Vagina (tissue), 2 donors: ENCODE results near the gene DEGS1. TPM values are rescaled to one million over a fixed set of nuclear protein-coding genes. Genes with fewer than 3 reads are reported as not detected.

Source experiments
- DNase-seq, 2 donors: peaks; one replicate each; pipeline ENCODE4 v3.0.0-alpha.2; 2017; ENCODE audit errors: extremely low spot score in 2 of 2
- H3K27ac ChIP-seq: fragments of 200-600 bp; sonication (generic); one replicate; pipeline ENCODE4 v1.5.1; 2019
- H3K27me3 ChIP-seq: fragments of 200-600 bp; sonication (generic); one replicate; pipeline ENCODE4 v1.5.1; 2019
- H3K36me3 ChIP-seq, 2 donors: fragments of 200-600 bp; sonication (generic); one replicate each; pipeline ENCODE4 v1.5.1; 2017 to 2019
- H3K4me1 ChIP-seq: fragments of 200-600 bp; sonication (generic); one replicate; pipeline ENCODE4 v1.5.1; 2019
- H3K4me3 ChIP-seq, 2 donors: fragments of 200-600 bp; sonication (generic); 1 replicate in 1 of 2; 2 replicates in 1 of 2; pipeline ENCODE4 v1.5.1; 2016 to 2019
- H3K9me3 ChIP-seq: fragments of 200-600 bp; sonication (generic); one replicate; pipeline ENCODE4 v1.5.1; 2019
- POLR2A ChIP-seq, 2 donors: fragments of 450-650 bp; IDR thresholded peaks; one replicate each; pipeline ENCODE4 v1.6.1; 2017; ENCODE audit warnings: antibody characterized with exemption in 2 of 2, mild to moderate bottlenecking in 2 of 2, moderate library complexity in 2 of 2
- POLR2AphosphoS5 ChIP-seq, 2 donors: sonication (generic); formaldehyde crosslinking; IDR thresholded peaks; one replicate each; pipeline ENCODE4 v1.9.0; 2017; ENCODE audit warnings: antibody characterized with exemption in 2 of 2, mild to moderate bottlenecking in 2 of 2, low read depth in 1 of 2; ENCODE audit not compliant: insufficient read depth in 1 of 2
- intact Hi-C: fragments of 100-400 bp; cut with DNase I; formaldehyde crosslinking; loops from one replicate; pipeline ENCODE4 v1.15.1; 2023
- small RNA-seq: library from RNA; depleted of rRNA; stranded (forward); fragments of <200 nt; gene quantifications from one replicate; pipeline ENCODE3, GENCODE V24; 2016
- total RNA-seq: library from RNA; depleted of rRNA; stranded (reverse); fragments of >200 nt; gene quantifications from one replicate; pipeline ENCODE4 v1.2.3, GENCODE V29; 2016
- TF ChIP-seq, protein P1 (sequence below), 3 experiments: fragments of 450-650 bp in 2 of 3; fragments of 200-600 bp in 1 of 3; sonication (generic) in 1 of 3; IDR thresholded peaks; one replicate each; pipeline ENCODE4 v1.5.1; 2017 to 2019; ENCODE audit warnings: antibody characterized with exemption in 3 of 3, mild to moderate bottlenecking in 2 of 3, moderate library complexity in 2 of 3

The DEGS1 gene
- total RNA-seq, 1 donor from 2014 or later: 130 TPM

DNA sequence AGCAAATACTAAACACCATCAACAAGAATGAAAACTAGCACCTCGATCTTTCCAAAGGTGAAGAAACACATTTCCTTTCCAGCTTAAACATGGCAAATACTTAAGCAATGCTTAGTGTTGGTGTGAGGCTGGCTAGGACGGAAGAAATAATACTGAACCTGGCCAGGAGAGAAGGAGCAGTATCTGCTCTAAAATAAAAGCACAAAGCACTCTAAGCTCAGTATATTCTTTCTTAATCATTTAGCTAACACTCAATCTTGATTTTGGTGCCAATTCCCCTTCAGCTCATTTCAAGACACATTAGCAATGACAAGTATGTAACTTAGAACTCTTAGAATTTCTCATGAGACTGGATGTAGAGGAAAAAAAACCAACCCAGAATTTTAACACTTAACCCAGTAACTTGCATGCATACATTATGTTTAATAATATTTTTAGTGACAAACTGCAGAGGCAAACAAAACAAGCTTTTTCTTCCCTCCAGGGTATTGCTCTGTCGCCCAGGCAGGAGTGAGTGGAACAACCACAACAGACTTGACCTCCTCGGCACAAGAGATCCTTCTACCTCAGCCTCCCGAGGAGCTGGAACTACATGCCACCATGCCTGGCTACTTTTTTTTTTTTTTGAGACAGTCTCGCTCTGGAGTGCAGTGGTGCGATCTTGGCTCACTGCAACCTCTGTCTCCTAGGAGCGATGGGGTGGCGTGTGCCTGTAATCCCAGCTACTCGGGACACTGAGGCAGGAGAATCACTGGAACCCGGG lies 54.3 kb downstream of the DEGS1 start:
- no peak for TF ChIP-seq POLR2A (IDR thresholded peaks at IDR 0.05)
- H3K9me3 ChIP-seq: no peaks in the 10 kb centered on the region
- peaks cover 0 to 16% of the 10 kb centered on the region in 2 donors for H3K36me3 ChIP-seq
- no peaks in the 10 kb centered on the region for H3K4me1 ChIP-seq
- no peak overlapping the region for H3K4me3 ChIP-seq
- no peak overlapping the region for H3K27ac ChIP-seq
- H3K27me3 ChIP-seq: no peaks in the 10 kb centered on the region
- intact Hi-C loops: no loop called here
- no peak for DNase-seq

DNA sequence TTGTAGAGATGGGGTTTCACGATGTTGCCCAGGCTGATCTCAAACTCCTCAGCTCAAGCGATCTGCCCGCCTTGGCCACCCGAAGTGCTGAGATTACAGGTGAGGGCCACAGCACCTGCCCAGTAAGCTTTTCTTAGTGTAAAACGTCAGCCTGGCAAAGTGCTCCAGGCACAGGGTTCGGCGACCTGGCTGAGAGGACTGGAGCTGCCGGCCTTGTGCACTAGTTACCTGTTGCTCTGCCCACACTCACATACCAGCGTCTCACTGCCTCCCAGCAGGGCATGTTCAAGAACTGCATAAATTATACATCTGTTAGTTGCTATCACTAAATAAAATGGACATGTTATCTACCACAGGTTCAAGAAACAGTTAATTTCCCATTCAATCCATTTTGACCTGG lies 55.2 kb downstream of the DEGS1 start:
- no peak for DNase-seq
- H3K27me3 ChIP-seq: no peaks in the 10 kb centered on the region
- no peak for TF ChIP-seq POLR2A (IDR thresholded peaks at IDR 0.05)
- TF ChIP-seq POLR2AphosphoS5 (IDR thresholded peaks at IDR 0.05; ENCODE audit: insufficient read depth in 1 of 2, low read depth in 1 of 2): no peak
- TF ChIP-seq, protein P1, sequence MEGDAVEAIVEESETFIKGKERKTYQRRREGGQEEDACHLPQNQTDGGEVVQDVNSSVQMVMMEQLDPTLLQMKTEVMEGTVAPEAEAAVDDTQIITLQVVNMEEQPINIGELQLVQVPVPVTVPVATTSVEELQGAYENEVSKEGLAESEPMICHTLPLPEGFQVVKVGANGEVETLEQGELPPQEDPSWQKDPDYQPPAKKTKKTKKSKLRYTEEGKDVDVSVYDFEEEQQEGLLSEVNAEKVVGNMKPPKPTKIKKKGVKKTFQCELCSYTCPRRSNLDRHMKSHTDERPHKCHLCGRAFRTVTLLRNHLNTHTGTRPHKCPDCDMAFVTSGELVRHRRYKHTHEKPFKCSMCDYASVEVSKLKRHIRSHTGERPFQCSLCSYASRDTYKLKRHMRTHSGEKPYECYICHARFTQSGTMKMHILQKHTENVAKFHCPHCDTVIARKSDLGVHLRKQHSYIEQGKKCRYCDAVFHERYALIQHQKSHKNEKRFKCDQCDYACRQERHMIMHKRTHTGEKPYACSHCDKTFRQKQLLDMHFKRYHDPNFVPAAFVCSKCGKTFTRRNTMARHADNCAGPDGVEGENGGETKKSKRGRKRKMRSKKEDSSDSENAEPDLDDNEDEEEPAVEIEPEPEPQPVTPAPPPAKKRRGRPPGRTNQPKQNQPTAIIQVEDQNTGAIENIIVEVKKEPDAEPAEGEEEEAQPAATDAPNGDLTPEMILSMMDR (IDR thresholded peaks at IDR 0.05): no peak
- H3K27ac ChIP-seq: no peak overlapping the region
- no peak overlapping the region for H3K4me3 ChIP-seq
- H3K4me1 ChIP-seq: no peaks in the 10 kb centered on the region
- intact Hi-C loops: no loop called here
- peaks cover 0 to 12% of the 10 kb centered on the region in 2 donors for H3K36me3 ChIP-seq
- no peaks in the 10 kb centered on the region for H3K9me3 ChIP-seq

DNA sequence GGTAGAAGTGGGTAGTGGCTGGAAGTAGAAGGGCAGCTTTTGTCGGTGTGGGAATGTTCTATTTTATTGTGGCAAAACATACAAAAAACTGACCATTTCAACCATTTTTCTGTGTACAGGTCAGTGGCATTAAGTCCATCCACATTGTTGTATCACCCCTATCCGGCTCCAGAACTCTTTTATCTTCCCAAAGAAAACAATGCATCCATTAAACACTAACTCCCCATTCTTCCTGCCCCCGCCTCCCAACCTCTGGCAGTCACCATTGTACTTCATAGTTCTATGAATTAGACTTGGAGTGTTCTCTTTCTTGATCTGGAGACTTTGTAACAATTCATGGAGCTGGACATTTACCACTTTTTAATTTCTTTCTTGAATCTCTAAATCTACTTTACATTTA lies 55.7 kb downstream of the DEGS1 start:
- intact Hi-C loops: no loop called here
- Histone ChIP-seq H3K4me3 (no peak overlapping the region), H3K9me3 (no peaks in the 10 kb centered on the region), H3K27ac (no peak overlapping the region), H3K4me1 (no peaks in the 10 kb centered on the region), H3K27me3 (no peaks in the 10 kb centered on the region), H3K36me3 (peaks cover 0 to 12% of the 10 kb centered on the region in 2 donors)
- TF ChIP-seq POLR2AphosphoS5 (IDR thresholded peaks at IDR 0.05; ENCODE audit: insufficient read depth in 1 of 2, low read depth in 1 of 2): no peak
- TF ChIP-seq, protein P1 (IDR thresholded peaks at IDR 0.05): no peak
- no peak for TF ChIP-seq POLR2A (IDR thresholded peaks at IDR 0.05)
- no peak for DNase-seq

Small RNAs within 50 kb of the gene (small RNA-seq; reads per million reads assigned to genes)
- gene AC092809.3 (not detected), gene RF00139 (not detected)

Other genes with a start within 250 kb of the DEGS1 start
- 20.1 TPM for gene FBXO28, start 69.1 kb upstream of the DEGS1 start, total RNA-seq
- 34.6 TPM for gene NVL, start 146.9 kb downstream of the DEGS1 start, total RNA-seq
- gene CNIH4, start 173.6 kb downstream of the DEGS1 start, total RNA-seq: 36.1 TPM